GM19025 (cell line): Measurements from ENCODE around the gene FGFRL1.
A peak's percentile ranks its signal among the peaks of the same experiment; 100 is the strongest.
"Not testable (repeated sequence)": the region's sequence is repeated elsewhere in the genome, so short reads cannot be mapped to it uniquely, and the experiment has no call there.

Source experiments
- ATAC-seq: cut with Tn5 transposase; IDR thresholded peaks from one replicate; pipeline ENCODE4 v1.9.1; 2021; ENCODE audit warnings: mild to moderate bottlenecking, low read depth, moderate library complexity; ENCODE audit not compliant: unreplicated experiment

Gene FGFRL1

DNA sequence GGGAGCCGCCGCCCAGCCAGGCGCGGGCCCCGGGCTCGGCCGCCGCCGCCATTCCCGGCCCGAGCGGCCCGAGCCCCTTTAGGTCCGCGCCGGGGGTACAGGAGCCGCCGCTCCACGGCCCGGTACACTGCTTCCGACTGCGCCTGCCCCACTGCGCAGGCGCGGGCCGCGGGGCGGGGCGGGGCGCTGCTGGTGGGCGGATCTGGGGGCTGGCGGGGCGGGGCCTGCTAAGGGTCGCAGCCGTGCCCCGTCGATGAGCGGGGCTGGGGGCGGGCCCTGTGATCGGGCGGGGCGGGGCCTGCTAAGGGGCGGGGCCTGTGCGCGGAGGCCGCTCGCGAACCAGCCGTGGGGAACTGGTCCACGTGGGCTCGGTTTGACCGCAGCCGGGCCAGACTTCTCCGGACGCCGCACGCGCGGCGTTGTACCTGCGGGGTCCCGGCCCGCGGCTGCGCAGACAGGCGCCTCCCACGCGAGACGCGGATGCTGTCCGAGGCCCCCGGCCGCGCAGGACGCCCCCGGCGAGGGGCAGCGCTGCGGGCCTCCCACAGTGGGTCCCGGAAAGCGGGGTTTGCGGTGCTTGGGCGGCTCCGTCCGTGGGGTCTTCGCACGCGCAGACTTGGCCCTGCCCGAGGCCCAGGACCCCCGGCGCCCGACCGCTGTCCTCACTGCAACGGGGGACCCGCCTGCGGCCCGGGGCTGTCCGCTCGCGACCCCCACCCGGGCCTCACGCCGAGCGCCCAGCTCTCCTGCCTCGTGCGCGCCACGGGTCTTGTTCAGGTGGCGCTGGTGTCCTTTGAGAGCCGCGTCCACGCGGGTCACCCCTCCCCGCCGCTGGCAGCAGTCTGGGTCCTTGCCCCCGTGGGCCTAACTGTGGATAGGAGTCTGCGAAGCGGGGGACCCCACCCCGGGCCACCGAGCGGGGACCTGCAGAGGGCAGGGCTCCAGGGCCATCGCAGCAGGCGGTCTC, 37.7 kb upstream of the FGFRL1 start, which contains the start of gene DGKQ:
DGKQ (minus strand) TSS at position 139 of the 967 bp plus-strand sequence; CDS start at position 52, 87 bp downstream.
- peak; percentile 72 for ATAC-seq

DNA sequence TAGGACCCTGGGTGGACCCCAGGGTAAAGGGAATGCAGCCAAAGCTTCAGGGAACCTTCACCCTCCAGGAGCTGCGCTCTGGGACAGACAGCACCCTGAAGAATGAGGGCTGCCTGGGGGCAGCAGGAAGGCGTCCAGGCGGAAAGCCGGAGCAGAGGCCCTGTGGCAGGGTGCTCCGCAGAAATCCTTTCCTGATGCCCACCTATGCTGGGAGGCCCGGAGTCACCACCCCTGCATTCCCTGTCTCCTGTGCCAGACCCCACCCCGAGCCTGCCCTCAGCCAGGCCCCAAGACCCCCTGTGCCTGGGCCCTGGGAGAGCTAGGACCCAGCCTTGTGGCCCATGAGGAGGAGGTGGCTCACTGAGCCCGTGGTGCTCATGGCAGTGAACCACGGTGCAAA, 36.8 kb upstream of the FGFRL1 start:
- no peak for ATAC-seq

DNA sequence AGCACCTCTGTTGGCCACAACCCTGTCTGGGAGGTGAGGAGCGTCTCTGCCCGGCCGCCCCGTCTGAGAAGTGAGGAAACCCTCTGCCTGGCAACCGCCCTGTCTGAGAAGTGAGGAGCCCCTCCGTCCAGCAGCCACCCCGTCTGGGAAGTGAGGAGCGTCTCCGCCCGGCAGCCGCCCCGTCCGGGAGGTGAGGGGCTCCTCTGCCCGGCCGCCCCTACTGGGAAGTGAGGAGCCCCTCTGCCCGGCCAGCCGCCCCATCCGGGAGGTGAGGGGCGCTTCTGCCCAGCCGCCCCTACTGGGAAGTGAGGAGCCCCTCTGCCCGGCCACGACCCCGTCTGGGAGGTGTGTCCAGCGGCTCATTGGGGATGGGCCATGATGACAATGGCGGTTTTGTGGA, 35.4 kb upstream of the FGFRL1 start:
- not testable (repeated sequence) for ATAC-seq

DNA sequence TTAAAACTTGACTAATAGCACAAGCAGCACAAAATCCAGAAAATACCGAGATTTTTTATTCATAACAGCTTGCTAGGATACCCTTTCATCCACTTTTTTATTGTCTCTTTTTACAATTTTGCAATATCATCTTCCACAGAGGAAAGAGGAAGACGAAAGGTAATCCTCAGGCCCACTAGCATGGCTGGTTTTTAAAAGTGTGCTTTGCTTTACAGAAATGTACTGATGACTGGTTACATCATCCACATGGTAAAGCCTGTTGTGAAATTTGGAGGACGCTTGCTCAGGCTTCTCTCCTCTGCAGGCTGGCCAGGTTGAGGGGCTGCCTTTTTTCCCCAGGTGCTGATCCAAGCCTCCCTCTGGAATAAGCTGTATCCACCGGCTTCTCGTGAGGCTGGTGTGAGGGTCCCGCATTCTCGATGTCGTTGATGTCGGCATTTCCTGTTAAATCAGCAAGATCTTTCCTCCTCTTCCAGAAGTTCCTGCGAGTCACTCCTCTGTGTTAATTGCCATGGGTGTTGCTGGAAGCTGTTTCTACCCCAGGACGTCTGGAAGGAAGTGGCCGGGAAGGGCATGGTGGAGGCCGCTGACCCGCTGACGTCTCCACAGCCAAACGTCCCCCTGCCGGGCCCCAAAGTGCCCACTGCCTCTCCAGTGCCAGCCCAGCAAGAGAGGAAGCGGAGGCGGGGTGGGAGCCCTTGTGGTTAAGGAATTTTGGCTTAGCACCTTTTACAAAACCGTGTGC, 32.3 kb upstream of the FGFRL1 start:
- no peak for ATAC-seq

DNA sequence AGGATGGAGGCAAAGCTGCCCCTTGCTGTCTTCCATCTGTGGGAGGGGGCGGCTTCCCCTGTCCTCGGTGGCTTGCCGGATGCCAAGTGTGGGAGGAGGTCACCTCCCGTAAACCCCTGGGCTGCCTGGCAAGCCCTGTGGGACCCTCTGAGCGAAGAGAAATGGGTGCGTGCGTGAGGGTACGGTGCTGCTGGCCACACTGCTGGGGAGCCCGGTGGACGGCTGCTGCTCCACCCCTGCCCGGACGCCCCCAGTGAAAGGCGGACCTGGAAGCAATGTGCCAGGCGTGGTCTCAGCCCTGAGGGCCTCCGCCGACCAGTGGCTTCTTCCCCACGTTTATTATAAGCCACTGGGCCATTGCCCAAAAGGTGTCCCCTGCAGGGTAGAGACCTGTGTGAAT, 29.1 kb upstream of the FGFRL1 start:
- no peak for ATAC-seq

DNA sequence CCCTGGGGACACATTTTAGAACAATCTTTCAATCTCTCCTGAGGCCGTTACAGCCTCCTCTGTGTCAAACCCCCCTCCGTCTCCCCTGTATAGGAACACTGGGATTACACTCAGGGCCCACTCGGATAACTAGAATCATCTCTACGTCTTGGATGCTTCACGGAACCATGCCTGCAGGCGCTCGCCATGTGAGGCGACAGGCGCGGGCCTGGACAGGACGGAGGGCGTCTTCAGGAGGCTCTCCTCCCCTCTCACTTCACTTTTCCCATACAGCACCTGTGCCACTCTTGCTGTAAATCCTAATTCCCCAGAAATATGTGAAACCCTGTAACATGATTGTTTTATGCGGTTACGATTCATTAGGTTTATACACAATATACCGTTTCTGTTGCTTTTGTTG, 28.6 kb upstream of the FGFRL1 start:
- ATAC-seq: no peak

DNA sequence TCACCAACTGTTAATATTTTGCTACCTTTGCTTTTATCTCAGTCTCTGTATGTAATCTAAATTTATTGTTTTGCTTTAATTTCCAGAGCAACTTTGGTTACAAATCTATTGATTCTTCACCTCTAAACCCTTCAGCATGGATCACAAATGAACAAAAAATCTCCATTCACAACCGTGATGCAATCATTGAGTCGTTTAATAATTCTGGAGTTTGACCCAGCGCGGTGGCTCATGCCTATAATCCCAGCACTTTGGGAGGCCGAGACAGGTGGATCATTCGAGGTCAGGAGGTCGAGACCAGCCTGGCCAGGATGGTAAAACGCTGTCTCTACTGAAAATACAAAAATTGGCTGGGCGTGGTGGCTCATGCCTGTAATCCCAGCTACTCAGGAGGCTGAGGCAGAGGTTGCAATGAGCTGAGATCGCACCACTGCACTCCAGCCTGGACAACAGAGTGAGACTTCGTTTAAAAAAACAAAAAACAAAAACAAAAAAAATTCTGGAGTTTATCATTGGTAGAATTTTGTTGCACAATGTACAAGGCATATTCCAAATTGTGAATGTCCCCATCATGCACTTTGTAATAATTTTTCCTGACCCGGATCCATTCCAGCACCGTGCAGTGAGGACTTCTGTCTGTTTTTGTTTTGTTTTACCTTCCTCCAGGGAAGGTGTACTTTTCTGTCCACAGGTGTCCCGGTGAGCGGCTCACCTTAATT, 26.9 kb upstream of the FGFRL1 start:
- ATAC-seq: no peak

DNA sequence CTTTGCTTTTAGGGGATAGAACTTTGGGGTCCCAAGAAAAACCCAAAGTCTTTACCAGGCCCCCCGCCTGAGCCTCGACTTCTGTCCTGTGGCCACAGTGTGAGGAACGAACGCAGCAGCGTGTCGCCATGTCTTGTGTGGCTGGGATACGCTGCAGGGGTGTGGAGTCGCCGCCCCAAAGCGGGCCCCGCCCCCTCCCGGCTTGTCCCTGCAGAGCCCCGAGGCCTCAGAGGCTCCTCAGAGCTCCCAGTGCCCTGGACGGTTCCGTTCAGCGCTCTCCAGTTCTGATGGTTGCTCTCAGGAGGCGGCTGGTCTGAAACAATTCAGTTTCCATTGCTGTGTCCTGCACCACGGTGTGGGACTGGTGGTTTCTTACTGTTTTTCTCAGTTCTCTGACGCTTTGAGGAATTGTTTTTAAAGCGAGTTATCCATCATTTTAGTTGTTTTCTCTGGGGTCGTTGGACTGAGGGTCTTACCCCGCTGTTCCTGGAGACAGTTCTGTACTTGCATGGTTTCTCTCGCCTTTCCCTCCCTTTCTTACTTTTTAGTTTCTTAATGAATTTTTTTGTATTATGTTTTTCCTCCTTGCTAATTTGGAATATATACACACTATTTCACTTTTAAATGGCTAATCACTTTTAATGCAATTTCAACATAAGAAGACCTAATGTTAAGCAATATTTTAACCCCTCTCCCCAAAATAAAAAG, 26.1 kb upstream of the FGFRL1 start:
- no peak for ATAC-seq

DNA sequence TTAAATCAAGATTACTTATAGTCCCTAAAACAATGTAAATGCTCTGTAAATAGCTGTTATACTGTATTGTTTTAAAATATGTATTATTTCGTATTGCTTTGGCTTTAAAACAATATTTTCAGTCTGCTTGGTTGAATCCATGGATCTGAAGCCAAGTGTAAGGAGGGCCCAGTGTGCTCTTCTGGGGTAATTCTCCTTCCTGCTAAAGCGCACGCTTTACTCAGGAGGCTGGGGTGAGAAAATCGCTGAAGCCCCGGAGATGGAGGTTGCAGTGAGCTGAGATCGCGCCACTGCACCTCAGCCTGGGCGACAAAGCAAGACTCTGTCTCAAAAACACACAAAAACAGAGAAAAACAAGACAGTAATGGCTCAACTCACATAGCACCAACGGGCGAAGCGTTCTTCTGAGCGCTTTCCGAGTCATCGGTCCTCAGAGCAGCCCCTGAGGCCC, 25.0 kb upstream of the FGFRL1 start:
- ATAC-seq: peak; percentile 5

DNA sequence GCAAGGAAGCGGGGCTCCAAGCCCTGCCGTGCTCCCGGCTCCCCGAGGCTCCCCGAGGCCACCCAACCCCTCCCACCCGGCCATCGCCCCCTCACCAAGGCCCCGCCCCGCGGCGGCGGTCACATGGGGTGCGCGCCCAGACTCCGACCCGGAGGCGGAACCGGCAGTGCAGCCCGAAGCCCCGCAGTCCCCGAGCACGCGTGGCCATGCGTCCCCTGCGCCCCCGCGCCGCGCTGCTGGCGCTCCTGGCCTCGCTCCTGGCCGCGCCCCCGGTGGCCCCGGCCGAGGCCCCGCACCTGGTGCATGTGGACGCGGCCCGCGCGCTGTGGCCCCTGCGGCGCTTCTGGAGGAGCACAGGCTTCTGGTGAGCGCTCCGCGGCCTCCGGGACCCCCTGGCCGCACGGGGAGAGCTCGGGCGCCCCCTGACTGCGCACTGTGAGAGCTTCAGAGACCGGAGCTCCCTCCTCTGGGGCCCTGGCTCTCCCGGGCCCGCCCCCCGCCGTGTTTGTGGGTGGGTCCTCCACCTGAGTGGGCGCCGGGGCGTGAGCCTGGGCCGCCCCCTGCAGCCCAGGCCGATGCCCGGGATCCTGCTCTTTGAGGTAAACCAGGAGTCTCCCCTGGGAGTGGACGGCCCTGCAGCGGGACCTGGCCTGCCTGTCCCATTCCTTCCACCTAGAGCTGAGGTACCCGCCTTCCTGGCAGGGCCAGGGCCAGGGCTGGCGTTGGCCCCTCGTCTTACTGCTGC, 24.4 kb upstream of the FGFRL1 start, which contains the start of gene IDUA:
IDUA (plus strand) TSS at position 166 of the 745 bp plus-strand sequence; CDS start at position 207, 41 bp downstream.
- peak; percentile 79 for ATAC-seq

DNA sequence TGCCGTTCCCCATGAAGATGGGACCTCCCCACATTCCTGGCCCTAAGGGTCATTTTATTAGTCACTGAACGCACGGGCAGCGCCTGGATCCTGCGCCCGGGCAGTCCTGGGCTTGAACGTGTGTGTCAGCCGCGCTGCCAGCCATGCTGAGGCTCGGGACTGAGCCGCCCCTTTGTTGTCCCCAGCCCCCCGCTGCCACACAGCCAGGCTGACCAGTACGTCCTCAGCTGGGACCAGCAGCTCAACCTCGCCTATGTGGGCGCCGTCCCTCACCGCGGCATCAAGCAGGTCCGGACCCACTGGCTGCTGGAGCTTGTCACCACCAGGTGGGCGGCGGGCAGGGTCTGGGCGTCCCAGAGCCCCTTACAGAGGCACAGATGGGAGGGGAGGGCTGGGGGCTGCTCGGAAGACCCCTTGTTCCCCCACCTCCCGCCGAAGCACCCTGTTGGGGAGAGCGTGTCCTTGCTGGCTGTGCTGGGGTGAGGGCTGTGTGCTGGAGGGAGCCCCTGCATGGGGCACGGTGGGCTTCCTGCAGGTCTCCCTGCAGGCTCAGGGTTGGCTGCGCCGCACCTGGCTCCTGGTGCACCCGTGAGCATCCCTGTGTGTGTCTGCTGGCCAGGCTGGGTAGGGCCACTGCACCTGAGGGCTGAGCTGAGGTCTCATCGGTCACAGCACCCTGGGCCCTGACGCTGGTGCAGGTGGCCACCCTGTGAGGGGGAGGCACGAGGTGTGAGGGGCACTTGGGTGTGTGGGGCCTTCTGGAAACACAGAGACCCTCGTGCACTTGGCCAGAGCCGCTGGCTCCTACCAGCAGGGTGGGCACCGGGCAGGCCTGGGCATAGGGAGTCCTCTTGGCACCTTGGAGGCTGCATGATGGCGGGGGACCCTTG, 23.6 kb upstream of the FGFRL1 start:
- no peak for ATAC-seq

DNA sequence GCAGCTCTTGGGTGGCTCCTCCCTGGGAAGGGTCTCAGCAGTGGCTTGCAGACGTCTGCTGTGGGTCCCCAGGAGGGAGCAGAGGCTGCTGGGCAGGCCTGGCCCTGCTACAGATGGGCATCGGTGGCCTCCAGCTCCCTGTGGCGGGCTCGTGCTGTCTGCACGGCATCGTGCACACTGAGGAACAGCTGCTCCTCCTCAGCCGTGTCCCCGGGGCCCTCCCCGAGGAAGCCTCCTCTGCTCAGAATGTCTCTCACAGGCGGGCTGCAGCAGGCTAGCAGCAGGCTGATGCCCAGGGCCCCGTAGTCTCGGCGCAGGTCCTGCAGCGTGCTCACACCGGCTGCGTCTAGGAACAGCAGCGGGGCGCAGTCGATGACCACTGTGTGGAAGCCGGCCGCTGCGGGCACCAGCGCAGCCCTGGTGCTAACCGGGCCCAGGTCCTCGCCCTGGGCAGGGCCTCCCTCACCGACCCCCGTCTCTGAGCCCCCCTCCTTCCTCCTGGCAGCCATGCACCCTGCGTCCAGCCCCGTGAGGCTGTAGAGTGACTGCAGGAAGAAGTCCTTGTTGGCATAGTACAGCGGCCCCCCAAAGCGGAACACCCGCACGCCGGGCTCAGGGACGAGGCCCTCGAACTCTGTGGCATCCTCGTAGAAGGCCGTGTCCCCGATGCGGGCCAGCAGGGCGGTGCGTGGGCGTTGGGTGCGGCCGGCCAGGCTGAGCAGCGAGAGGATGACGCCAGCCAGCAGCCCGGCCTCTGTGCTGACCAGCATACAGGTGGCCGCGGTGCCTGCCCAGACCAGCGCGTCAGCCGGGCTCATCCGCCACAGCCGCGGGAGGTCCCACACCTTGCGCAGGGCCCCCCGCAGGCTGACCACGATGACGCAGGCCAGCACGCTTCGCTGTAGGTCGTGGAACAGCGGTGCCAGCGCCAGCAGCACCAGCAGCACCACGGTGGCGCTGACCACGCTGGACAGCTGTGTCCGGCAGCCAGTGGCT, 22.4 kb upstream of the FGFRL1 start:
- ATAC-seq: no peak

DNA sequence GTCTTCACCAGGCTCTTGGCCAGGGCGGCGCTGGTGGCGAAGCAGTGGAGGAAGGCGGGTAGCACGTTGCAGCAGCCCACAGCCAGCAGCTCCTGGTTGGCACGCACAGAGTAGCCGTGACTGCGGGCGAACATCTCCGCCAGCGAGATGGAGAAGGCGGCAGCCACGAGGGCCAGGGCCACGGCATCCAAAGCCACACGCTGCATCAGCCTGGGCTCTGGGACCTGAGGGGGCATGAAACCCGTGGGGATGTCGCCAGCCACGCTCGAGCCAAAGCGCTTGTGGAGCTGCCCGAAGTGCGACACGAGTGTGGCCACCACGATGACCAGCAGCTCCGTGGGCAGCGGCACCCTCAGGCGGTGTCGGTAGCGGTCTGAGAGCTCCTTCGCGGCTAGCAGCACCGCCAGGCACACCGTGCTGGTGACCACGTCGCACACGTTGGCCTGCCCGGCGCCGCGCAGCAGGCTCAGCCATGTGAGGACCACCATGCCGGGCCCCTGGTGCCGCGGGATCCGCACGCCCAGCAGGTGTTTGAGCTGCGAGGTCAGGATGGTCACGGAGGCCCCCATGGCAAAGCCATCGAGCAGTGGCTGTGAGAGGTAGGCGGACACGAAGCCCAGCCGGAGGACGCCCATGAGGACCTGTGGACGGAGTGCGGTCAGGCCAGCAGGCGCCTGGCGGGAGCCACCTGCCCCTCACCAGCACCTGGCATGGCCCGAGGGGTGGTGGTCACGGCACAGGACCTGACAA, 21.5 kb upstream of the FGFRL1 start:
- no peak for ATAC-seq

DNA sequence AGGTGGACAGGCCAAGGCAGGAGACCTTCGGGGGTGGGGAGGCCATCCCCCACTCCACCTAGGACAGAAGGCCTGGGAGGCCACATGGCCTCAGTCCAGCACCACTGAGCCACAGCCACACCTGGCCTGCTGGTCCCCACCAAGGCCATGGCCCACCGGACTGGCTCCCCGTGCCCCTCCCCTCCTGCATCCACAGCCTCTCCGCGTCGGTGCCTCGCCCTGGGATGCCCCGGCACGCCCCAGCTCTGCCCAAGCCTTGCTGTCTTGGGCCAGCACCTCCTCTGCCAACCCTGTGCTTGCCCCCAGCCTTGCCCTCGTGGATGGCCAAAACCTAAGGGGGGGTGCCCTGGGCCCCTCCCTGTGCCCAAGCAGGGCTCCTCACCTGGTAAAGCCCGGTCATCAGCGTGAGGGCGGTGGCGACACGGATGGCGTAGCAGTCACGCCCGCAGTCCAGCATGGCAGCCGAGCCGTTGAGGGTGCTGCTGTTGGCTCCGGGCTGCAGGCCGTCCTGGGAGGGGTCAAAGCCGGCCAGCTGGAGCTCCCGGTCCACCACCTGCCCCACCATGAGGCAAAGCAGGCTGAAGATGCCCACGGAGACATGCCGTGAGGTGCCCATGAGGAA, 20.6 kb upstream of the FGFRL1 start:
- no peak for ATAC-seq

DNA sequence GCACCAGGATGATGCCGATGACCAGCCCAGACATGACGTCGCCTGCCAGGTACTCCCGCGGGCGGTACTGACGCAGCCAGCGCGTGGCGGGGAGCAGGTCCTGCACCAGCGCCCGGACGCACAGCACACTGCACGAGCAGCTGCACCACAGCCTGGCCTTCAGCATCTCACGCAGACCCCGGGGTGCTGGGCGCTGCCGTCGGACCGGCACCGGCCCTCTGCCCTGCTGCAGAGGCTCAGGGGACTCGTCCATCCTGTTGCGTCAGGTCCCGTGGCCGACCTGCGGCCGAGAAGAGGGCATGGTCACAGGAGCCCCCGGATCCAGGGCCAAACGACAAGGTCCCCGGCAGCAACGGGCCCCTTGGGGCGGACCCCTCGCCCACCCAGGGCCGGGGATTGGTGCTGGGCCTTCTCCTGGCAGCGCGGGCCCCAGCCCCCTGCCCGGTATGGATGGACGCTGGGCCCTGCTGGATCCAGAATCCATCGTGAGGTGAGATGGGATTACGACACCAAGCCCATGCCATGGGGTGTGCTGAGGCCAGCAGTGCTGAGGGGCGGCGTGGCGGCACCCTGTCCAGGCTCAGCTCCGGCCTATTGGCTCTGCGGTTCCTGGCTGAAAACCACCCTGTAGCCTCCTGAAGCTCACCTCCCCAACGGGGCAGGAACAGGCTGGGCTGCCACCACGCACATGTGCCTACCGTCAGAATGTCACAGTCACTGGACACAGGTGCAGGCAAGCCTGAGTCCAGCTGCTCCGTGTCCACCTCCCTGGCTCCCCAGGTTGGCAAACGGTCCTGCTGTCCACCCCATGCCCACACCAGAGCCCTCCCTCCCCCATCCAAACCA, 19.8 kb upstream of the FGFRL1 start:
- ATAC-seq: no peak
